Loucy (cell line): Measurements from ENCODE around the gene LTF.

ENCODE experiments used
- EZH2phosphoT487 ChIP-seq: fragments of 200-600 bp; IDR thresholded peaks from 2 replicates; pipeline ENCODE4 v1.6.1; 2018; ENCODE audit warnings: antibody characterized with exemption, mild to moderate bottlenecking, moderate library complexity, borderline replicate concordance
- TF ChIP-seq, protein P1 (sequence below): fragments of 200-600 bp; sonication (generic); conservative IDR thresholded peaks from 2 replicates; pipeline ENCODE4 v1.5.1; 2014; ENCODE audit warnings: mild to moderate bottlenecking, antibody characterized with exemption, low read length

DNA sequence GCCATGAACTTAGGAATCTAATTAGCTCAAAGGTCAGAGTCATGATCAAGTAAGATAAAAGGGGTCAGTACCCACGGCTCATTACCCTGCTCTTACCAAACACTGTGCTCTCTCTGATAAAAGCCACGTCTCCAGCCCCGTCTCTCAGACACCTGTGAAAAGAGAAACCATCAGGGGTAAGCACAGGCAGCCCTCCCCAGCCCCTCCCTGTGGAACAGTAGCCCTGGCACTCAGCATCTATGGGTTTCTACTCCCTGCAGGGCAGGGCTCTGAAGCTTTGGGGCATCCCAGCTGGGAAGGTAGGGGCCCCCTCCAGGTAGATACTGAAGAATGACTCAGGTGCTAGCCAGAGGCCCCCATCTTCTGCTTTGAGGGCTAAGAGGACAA lies 10.5 kb downstream of the LTF start:
- TF ChIP-seq, protein P1, sequence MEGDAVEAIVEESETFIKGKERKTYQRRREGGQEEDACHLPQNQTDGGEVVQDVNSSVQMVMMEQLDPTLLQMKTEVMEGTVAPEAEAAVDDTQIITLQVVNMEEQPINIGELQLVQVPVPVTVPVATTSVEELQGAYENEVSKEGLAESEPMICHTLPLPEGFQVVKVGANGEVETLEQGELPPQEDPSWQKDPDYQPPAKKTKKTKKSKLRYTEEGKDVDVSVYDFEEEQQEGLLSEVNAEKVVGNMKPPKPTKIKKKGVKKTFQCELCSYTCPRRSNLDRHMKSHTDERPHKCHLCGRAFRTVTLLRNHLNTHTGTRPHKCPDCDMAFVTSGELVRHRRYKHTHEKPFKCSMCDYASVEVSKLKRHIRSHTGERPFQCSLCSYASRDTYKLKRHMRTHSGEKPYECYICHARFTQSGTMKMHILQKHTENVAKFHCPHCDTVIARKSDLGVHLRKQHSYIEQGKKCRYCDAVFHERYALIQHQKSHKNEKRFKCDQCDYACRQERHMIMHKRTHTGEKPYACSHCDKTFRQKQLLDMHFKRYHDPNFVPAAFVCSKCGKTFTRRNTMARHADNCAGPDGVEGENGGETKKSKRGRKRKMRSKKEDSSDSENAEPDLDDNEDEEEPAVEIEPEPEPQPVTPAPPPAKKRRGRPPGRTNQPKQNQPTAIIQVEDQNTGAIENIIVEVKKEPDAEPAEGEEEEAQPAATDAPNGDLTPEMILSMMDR, result no peak
- TF ChIP-seq EZH2phosphoT487, result no peak
